NCI-H526 treated with DMSO at 0.1 percent for 48 hours (cell line): ENCODE results near the gene NUP160.
A peak's percentile ranks its signal among the peaks of the same experiment; 100 is the strongest.
"Not testable (repeated sequence)": the region's sequence is repeated elsewhere in the genome, so short reads cannot be mapped to it uniquely, and the experiment has no call there.

ENCODE experiments used
- DNase-seq: peaks from one replicate; lab custom pipeline; 2025; lab: John Stamatoyannopoulos, UW

NUP160 gene, protein sequence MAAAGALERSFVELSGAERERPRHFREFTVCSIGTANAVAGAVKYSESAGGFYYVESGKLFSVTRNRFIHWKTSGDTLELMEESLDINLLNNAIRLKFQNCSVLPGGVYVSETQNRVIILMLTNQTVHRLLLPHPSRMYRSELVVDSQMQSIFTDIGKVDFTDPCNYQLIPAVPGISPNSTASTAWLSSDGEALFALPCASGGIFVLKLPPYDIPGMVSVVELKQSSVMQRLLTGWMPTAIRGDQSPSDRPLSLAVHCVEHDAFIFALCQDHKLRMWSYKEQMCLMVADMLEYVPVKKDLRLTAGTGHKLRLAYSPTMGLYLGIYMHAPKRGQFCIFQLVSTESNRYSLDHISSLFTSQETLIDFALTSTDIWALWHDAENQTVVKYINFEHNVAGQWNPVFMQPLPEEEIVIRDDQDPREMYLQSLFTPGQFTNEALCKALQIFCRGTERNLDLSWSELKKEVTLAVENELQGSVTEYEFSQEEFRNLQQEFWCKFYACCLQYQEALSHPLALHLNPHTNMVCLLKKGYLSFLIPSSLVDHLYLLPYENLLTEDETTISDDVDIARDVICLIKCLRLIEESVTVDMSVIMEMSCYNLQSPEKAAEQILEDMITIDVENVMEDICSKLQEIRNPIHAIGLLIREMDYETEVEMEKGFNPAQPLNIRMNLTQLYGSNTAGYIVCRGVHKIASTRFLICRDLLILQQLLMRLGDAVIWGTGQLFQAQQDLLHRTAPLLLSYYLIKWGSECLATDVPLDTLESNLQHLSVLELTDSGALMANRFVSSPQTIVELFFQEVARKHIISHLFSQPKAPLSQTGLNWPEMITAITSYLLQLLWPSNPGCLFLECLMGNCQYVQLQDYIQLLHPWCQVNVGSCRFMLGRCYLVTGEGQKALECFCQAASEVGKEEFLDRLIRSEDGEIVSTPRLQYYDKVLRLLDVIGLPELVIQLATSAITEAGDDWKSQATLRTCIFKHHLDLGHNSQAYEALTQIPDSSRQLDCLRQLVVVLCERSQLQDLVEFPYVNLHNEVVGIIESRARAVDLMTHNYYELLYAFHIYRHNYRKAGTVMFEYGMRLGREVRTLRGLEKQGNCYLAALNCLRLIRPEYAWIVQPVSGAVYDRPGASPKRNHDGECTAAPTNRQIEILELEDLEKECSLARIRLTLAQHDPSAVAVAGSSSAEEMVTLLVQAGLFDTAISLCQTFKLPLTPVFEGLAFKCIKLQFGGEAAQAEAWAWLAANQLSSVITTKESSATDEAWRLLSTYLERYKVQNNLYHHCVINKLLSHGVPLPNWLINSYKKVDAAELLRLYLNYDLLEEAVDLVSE (N-terminal part only)

DNA sequence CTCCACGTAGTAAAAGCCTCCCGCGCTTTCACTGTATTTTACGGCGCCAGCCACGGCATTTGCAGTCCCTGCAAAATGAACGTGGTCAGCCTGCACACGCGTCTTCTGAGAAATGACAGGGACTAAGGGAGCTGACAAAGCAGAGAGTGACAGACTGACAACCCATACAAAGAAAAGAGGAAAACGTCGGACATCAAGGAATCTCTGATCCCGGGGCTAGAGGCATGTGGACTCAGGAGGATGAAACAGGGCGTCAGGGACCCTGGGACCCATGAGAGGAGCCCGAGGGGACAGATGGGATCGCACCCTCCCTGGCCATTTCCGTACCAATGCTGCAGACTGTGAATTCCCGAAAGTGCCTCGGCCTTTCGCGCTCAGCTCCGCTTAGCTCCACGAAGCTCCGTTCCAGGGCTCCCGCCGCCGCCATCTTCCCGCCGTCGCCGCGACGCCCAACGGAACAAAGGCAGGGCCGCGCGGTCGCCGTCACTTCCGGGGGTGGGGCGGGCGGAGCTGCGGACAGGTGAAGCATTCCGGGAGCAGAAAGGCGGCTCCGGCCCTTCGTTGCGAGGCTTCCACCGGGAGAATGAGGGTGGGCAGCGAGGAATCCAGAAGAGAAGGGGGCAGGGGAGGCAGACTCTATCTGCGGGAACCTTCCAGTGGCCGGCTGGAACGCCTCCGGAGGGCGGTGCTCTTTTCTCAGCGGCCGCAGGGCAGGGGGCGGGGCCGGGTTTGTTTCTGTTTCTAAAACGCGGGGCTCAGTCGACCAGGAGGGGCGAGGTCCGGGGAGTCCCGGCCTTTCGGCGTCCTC, at the start of gene NUP160:
Gene NUP160, minus strand, starts transcription at position 459 of the 808 bp plus-strand sequence. Its CDS starts 32 bp downstream, at position 427.
- DNase-seq, result peak; percentile 77

DNA sequence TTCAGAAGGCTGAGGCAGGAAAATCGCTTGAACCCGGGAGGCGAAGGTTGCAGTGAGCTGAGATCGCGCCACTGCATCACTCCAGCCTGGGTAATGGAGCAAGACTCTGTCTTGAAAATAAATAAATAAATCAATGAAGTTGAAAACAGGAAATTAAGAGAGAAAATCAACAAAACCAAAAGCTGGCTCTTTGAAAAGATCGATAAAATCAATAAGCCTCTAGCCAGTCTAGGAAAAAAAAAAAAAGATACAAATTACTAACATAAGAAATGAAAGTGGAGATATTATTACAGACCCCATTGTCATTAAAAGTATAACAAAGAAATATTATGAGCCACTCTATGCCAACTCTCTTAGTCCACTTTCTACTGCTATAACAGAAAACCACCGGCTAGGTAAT, 48.0 kb upstream of the NUP160 start:
- no peak for DNase-seq

DNA sequence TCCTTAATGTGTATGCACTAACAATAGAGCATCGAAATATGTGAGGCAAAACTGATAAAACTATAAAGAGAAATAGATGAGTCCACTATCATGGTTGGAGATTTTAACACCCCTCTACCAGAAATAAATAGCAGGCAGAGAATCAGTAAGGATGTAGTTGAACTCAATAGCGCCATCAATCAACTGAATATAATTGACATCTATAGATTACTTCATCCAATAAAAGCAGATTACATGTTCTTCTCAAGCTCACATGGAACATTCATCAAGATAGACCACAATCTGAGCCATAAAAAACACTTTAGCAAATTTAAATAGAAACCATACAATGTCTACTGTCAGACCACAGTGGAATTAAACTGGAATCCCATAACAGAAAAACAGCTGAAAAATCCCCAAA, 46.9 kb upstream of the NUP160 start:
- no peak for DNase-seq

DNA sequence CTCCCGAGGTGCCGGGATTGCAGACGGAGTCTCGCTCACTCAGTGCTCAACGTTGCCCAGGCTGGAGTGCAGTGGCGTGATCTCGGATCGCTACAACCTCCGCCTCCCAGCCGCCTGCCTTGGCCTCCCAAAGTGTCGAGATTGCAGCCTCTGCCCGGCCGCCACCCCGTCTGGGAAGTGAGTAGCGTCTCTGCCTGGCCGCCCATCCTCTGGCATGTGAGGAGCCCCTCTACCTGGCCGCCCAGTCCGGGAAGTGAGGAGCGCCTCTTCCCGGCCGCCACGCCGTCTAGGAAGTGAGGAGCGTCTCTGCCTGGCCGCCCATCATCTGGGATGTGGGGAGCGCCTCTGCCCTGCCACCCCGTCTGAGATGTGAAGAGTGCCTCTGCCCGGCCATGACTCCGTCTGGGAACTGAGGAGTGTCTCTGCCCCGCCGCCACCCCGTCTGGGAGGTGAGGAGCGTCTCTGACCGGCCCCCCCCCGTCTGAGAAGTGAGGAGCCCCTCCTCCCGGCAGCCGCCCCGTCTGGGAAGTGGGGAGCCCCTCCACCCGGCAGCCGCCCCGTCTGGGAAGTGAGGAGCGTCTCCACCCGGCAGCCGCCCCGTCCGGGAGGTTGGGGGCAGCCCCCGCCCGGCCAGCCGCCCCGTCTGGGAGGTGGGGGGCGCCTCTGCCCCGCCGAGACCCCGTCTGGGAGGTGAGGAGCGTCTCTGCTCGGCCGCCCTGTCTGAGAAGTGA, 44.6 kb upstream of the NUP160 start:
- not testable (repeated sequence) for DNase-seq

DNA sequence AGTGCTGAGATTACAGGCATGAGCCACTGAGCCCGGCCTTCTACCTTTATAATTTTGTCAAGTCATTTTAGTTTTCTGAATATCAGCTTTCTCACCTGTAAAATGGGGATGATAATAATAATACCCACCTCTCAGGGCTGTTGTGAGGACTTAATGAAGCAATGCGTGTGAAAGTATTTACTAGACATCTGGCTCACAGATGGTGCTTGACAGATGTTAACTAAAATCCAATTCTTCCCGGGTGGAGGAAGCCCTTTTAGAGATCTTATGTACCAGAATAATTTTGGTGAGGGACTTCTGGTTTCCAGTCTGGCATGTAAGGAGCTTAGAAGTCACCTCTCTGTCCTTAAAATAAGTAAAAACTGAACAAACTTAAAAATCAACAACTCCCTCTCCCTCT, 43.7 kb upstream of the NUP160 start:
- DNase-seq, result no peak

DNA sequence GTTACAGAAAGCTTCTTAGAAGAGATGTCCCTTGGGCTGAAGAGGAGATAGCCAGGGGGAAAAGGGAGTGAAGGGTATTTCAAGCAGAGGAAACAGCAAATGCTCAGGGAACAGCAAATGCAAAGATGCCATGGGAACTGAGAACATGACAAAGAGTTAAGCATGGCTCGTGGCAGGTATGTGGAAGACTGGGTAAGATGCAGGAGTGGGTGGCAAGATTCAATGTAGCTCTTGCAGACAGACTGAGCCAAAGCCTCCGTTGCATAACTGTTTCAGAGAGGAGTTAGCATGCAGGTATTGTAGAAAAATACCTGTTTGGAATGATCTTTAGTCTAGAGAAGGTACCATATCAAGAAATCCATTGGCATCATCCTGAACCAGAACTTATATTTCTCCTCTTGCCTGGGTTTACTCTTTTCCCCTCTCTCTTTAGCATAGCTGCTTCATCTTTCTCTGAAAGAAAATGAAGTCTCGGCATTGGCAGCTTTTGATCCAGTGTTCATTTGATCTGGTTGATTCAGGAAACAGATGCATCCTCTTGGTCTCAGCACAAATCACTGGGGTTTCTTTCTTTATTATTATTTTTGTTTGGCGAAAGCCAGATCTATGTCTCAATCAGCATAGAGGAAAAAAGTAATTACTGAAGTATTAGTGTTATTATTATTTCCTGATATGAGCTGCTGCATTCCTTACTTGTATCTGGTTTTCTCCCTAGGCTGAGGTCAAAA, 41.7 kb upstream of the NUP160 start:
- DNase-seq, result no peak

DNA sequence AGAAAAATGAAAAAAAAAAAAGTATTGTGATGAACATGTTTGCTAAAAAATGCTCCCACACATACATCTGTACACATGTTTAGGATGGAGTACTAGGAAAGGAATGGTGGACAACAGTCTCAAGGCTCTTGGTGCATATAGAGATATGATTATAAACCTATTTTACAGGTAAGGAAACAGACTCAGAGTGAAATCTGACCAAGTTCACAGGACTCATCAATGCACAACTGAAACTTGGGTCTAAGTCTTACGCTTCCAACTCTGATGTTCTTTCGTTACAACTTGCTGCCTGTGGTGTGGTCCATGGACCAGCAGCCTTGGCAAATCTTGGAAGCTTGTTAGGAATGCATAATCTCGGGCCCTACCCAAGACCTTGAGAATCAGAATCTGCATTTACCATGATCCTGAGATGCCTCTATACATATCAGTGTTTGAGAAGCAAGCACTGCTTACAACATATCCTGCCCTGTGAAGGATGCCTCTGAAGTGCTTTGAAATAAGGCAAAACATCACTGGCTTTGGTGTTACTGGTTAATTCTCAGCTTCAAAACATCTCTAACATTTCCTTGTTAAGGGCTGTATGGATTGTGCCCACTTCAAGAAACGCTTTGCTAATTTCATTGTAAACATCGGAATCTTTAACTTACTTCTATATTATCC, 39.9 kb upstream of the NUP160 start:
- DNase-seq, result no peak

DNA sequence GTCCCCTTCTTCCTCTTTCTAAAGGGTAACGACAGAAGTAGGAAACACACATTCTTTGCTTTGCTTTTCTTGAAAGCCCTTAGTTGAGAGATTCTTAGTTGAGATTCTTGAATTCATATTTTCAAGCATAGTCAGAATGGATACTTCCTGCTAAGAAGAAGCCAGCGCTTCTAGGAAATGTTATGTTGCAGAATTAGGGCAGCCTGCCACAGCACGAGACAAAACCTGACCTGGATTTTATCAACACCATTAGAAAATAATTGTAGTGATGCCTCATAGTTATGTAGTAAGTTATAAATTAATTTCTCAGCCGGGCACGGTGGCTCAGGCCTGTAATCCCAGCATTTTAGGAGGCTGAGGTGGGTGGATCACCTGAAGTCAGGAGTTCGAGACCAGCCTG, 37.9 kb upstream of the NUP160 start:
- DNase-seq, result no peak

DNA sequence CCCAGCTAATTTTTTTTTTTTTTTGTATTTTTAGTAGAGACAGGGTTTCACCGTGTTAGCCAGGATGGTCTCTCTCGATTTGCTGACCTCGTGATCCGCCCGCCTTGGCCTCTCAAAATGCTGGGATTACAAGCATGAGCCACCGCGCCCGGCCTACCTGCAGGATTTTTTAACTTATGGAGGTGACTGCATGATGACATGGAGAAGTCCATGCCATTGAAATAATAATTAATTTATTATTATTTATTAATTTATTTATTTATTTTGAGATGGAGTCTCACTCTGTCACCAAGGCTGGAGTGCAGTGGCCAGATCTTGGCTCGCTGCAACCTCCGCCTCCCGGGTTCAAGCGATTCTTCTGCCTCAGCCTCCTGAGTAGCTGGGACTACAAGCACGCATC, 34.3 kb upstream of the NUP160 start:
- DNase-seq, result not testable (repeated sequence)

DNA sequence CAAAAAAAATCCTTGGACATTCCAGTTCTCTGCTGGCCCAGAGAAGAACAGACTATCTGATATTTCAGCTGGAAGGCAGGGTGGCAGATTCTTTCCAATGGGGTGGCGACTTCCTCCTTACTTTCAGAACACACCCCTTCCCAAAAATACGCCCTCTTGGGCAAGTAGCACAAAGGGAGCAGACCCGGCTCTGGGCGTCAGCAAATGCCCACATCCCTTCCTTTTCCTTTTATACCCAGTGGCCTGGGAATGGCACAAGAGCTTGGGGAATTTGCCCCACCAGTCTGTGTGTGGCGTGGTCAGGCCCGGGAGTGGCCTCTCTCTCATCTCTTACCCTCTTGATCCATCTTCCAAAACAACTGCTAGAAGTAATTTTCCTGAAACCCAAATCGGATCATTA, 33.0 kb upstream of the NUP160 start:
- no peak for DNase-seq

DNA sequence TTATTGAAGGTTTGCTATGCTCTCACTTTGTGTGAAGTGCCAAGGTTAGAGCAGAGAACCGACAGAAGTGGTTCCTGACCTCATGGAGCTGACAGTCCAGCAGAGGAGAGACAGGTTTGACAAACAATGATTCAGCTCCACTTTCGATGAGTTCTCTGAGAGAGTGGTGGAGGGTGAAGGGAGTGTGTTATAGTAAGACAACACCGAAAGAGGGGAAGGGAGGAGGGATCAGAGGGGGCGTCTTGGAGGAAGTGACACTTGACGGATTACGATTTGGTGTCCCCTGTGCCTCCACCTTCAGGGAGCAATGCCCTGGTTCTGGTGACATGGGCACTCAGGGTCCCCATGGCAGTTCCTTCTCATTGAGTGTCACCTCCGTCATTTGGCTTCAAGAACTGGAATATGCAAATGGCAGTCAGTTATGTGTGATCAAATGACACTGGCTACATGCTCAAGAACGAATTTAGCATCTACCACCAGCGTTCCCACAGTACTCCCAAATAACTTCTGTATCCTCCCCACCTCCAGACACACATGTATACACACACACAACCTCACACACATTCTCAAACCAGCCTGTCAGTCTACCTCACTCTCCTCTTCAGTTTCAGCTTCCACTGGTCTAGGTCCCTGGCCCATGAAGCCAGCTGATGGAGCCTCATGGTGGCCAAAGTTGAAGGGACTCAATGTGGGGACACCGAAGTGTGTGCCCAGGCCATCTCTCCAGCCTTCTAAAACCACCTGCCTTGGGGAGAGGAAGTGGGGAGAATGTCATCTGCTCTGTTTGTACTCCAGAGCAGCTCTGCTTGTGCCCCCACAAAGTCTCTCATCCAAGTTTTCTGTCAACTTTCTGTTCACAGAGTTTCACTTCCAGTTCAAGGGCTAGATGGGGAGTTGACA, 31.4 kb upstream of the NUP160 start:
- no peak for DNase-seq

DNA sequence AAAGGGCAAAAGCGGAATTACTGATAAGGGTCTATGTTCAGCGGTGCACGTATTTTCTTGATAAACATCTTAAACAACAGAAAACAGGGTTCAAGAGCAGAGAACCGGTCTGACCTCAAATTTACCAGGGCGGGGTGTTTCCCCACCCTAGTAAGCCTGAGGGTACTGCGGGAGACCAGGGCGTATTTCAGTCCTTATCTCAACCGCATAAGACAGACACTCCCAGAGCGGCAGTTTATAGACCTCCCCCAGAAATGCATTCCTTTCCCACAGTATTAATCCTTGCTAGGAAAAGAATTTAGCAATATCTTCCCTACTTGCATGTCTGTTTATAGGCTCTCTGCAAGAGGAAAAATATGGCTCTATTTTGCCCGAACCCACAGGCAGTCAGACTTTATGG, 27.7 kb upstream of the NUP160 start:
- not testable (repeated sequence) for DNase-seq

DNA sequence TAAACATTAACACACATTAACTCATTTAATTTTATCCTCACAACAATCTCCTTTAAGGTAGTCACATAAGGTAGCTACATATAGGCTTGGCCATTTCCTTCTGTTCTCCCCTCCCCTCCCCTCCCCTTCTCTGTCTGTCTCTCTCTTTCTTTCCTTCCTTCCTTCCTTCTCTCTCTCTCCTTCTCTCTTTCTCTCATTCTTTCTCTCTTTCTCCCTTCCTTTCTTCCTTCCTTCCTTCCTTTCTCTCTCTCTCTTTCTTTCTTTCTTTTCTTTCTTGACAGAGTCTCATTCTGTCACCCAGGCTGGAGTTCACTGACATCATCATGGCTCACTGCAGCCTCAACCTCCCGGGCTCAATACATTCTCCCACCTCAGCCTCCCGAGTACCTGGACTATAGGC, 22.3 kb upstream of the NUP160 start:
- DNase-seq, result no peak

DNA sequence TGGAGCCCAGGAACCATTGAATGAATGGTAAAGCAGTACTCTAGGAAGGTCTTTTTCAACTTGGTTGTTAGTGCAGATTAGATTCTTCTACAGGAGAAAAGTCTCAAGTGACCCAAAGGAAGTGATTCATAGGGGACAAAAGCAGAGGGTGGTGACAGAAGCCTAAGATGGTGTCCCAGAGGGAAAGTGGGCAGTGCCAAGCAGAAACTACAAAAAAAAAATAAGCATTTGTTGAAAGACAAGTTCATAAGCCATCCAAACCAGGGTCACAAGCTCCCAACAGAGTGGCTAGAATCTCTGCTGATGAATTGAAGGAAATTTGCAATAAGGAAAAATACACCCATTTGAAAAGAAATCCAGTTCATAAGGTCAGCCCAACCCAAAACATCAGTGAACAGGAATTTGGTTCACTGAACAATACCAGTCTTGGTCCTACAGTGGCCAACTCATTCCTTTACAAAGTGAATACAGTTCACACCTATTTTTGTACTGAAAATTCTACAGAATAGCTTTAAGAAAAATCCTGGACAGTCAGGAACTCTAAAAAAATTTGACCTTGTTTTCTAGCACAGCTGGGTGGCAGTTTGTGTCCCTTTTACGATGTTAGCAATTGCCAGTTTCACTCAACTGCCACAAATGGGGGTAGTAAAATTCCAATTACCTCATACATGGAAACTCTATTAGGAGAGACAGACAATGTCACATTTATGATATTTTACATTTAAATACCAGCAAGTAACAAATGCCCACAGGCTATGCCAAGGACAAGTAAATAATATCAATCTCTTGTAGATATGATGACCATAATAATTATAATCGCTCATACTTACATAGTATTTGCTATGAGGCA, 21.6 kb upstream of the NUP160 start:
- no peak for DNase-seq

DNA sequence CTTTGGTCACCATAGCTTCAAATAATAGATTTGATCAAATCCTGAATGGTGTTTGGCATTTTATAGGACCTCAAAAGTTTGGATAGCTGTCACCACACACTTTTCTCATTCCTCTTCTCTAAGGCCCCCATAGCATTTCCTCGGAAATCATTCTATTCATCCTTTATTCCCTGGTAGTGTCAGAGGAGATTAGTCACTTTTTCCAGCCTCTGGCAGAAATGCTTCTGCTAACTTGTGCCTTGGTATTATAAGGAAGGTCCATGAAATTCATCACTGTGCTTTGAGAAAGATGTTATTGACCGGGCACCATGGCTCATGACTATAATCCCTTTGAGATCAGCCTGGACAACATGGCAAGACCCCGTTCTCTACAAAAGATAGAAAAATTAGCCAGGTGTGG, 19.7 kb upstream of the NUP160 start:
- no peak for DNase-seq

DNA sequence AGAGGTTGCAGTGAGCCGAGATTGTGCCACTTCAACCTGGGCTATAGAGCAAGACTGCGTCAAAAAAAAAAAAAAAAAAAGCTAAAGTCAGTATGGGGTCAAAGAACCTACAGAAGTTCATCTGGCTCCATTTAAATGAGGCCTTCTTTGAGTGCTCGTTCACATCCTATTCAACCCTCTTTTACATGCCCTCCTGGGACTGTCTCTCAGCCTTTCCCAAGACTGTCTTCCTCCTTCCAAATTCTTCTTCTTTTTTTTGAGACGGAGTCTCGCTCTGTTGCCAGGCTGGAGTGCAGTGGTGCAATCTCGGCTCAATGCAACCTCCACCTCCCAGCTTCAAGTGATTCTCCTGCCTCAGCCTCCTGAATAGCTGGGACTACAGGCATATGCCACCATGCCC, 18.7 kb upstream of the NUP160 start:
- not testable (repeated sequence) for DNase-seq

DNA sequence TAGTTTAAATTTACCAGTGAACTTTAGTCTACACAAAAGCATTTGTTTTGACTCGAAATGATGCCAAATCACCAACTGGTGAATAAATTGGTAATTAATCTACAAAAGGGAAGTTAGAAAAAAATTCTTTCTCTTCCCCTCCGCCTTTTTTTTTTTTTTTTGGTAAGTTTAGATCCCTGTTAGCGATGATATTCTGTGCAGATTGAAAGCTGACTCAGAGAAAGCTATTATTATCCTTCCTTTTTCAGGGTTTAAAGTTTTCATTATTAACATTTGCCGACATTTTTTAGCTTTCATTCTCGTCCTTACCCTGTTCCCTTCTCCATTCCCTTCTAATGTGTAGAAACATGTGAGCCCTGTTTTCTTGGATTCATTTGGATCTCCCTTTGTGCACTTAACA, 16.8 kb upstream of the NUP160 start:
- DNase-seq, result no peak
